GM21381 (cell line): ENCODE data around the gene ADM.

ENCODE experiments used
- ATAC-seq: cut with Tn5 transposase; IDR thresholded peaks from one replicate; pipeline ENCODE4 v1.9.1; 2021; ENCODE audit warnings: mild to moderate bottlenecking, moderate library complexity; ENCODE audit not compliant: unreplicated experiment

The ADM gene

DNA sequence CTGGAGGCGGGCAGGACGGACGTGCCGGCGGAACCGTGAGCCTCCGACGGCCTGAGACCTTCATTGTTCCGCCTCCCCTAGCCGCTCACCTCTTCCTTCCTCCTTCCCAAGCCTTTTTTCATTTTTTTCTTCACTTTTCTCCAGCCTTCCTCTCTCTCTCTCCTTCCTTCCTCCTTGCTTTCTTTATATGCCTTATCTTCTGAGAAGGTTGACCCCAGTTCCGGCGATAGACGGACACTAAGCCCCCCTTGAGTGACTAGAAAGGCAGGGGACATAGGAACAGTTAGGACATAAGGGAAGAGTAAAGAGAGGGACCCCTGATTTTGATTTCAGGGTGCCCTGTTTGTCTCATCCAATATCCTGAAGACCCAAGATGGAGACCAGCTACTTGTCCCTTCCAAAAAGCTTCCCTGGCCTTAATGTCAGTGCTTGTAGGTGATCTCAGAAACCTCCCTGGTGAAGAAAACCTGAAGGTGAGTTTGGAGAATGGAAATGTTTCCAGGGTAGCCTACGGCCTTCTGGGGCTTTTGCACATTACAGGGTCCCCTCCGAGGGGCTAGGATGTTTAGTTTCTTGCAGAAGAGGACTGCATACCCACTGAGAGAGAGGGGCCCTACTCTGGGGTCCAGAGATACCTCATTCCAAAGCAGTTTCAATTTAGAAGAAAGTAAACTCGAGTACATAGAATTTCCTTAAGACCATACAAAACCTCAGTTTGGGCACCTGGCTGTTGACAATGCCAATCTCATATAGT, 3.5 kb downstream of the ADM start:
- no peak for ATAC-seq

- no peak for ATAC-seq
Observed at GRCh38 chr11:10309163-10310093, 4.6 kb downstream of the ADM start.

- ATAC-seq: no peak
Observed at GRCh38 chr11:10310301-10310841, 5.5 kb downstream of the ADM start.

DNA sequence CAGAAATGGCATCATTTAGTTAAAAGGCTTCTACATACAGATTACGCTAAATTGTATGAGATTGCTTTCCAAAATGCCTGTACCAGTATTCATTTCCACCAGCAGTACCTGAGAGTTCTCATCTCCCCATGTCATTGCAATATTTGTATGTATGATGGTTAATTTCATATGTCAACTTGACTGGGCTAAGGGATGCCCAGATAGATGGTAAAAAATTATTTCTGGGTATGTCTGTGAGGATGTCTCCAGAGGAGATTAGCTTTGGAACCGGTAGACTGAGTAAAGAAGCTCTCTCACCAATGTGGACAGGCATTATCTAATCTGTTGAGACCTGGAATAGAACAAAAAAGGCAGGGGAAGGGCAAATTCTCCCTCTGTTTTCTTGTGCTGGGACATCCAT, 6.9 kb downstream of the ADM start:
- no peak for ATAC-seq

GRCh38 chr11:10314199-10315072, 9.6 kb downstream of the ADM start:
- peak; percentile 82 for ATAC-seq

- no peak for ATAC-seq
Observed at GRCh38 chr11:10315083-10315482, 10.2 kb downstream of the ADM start.

- no peak for ATAC-seq
Observed at GRCh38 chr11:10317151-10317755, 12.4 kb downstream of the ADM start.

GRCh38 chr11:10317776-10318526, 13.1 kb downstream of the ADM start:
- ATAC-seq: no peak

DNA sequence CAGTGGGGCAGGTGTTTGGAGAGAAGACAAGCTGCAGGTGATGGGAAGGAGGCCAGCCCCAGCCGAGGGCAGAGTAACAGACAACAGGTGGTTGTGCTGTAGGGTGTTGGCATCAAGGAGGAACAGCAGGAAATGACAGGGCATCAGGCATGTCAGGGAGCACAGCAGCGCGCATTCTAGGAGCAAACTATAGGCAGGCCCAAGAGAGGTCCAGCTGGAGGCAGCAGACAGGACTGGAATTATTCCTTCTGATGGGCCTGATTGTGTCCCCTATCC, 13.6 kb downstream of the ADM start:
- ATAC-seq: no peak

DNA sequence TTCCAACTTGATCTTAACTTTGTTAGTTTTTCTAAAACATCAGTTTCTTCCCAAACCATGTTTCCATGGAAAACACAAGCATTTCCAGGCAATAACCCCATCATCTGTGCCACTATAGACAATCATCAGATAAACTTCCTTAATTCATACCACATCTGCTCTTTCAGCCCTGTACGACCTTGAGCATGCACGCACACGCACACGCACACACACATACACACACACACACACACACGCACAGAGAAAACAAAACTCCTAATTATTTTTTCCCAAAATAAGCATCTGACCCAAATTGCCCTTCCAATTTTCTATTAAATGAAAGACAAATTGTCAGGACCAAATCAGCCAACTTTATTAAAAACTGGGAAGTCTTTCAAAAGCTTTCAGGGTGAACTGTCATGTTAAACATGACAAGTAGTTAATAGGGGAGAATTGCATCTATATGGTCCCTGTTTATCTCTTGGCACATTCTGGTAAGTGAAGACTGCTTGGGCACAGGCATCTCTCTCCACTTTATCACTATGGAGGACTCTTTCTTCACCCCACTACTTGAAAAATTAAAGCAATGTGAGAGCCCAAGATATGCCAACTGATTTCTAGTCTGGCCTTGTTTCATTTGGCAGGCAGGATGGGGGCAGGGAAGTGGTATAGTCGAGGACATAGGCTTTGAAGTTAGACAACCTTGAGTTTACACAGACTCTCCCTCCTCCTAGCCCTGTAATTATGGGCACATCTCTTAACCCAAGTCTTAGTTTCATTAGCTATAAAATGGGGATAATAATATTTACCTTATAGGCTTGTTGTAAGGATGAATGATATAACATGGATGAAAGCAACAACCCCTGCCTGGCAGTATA, 15.1 kb downstream of the ADM start:
- ATAC-seq: no peak

DNA sequence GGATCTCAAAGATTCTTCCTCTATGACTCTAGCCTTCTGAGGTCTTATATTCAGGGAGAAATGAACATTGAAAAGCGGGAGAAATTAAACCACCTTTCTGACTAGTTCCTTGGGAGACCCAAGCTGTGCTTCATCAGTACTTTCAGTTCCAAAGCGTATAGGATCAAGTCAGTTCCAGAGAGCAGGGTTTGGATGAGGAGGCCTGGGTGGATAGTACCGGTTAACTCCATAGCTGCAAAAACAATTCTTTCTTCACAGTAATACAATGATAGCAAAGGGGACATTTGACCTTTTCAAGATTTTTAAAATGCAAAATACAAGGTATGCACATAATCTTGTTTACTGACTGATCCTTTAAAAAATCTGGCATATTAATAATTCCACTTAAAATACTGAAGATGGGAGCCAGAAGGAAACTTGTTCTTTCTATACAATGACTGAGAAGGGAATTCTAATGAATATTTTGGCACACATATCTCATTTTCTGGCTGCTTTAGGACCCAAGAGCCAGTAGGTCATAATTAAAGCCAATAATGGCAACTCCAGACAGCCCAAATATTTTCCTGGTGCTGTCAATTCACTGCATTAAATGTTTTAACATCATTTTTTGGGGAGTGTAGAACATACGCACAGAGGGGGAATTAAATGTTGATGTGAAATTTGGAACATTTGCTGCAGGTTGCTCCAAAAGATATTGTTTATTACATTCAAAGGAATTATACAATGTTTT, 16.0 kb downstream of the ADM start:
- ATAC-seq: no peak

GRCh38 chr11:10322401-10322800, 17.5 kb downstream of the ADM start:
- no peak for ATAC-seq

DNA sequence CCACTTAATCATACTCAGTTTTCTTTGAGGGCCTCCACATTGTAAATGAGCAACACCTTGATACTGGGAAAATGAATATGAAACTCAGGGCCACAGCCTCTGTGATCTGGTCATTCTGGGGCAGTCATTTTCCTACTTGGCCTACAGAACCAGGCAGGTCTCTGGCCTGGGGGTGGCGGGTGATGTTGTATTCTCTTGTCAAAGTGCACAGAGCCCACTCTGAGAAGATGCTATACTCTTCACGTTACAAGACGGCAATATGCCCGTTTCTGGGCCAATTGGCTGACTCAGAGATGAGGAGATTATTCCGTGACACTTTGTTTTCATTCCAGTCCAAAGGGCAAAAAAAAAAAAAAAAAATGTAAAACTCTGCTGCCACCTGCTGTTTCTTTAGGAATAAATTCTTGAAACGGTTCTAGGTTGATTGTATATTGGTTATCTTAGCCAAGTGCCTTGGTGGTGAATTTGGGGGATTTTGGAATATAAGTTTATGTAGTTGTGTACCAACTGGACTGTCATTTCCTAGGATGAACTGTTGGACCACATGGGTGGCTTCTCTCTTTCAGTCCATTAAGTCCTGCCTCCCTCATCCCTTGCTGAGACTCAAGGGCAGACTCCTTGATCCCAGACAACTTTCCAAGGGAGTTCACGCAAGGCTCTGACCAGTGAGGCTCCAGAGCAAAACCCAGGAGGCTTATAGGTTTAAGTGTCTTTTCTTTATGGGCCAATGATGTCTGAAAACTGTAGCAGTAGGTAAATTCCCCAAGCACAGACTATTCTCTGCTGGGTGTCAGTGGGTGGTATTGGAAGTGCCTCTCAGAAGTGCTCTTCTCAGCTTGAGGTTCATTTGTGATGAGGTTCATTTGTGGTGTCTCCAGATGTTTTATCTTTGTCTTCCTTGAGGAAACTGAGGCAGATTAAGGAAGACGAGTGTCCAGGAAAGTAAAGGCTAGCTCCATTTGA, 18.2 kb downstream of the ADM start:
- no peak for ATAC-seq

- ATAC-seq: no peak
Observed at GRCh38 chr11:10323793-10324170, 18.9 kb downstream of the ADM start.

DNA sequence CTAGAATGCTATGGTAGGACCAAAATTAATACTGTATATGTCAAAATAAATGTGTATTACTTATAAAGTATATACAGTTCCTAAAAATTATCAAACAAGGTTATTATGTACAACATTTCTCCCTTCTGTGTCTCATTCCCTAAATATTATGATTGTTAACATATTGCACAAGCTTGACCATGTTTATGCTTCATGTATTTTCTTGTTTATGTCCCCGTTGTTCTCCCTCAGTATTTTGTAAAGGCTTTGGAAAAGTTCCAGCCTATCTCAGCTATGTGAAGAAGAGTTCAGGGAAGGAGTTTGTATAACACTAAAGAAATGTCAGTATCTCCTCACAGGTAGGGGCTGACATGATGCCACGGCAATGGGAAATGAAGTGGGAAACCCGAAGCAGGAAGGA, 19.6 kb downstream of the ADM start:
- ATAC-seq: no peak

- no peak for ATAC-seq
Observed at GRCh38 chr11:10325277-10326011, 20.6 kb downstream of the ADM start.
